ENCODE results near the gene TREX2. TPM values are rescaled to one million over a fixed set of nuclear protein-coding genes. Genes with fewer than 3 reads are reported as not detected.

Gene TREX2
- total and polyA plus RNA-seq, 10 of the 15 experiments (the other 5 are each of a cell fraction or from before 2014, with no cell fraction given): 0.09 to 0.97 (median 0.60) TPM; not detected in 3

DNA sequence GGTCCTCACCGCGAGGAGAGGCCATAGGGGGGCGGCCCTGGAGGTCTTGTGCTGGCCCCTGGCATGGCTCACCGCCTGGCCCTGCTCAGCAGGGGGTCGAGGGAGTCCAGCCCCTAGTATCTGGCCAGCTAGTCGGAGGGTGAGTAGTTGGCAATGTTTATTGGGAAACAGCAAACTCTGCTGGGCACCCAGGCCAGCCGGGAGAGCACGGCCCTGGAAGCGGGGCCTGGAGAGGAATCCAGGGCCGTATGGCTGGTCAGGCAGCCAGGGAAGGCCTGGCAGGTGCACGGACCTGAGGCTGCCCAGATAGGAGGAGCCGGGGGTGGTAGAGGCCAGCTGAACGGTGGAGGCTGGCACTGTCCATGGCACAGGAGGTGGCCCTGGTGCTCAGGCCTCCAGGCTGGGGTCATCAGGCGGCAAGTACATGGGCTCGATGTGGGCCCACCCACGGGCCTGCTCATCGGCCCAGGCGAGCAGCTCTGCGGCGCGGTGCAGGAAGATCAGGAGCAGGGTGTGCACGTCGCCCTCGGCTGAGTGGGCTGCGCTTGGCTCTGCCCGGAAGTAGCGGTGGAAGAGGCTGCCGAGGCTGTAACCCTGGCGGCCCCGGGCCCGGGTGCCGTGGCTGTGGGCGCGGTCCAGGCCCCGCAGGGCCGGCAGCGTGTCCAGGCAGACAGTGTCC lies 1.4 kb downstream of the TREX2 start (continued):
- TF ChIP-seq, protein P1, sequence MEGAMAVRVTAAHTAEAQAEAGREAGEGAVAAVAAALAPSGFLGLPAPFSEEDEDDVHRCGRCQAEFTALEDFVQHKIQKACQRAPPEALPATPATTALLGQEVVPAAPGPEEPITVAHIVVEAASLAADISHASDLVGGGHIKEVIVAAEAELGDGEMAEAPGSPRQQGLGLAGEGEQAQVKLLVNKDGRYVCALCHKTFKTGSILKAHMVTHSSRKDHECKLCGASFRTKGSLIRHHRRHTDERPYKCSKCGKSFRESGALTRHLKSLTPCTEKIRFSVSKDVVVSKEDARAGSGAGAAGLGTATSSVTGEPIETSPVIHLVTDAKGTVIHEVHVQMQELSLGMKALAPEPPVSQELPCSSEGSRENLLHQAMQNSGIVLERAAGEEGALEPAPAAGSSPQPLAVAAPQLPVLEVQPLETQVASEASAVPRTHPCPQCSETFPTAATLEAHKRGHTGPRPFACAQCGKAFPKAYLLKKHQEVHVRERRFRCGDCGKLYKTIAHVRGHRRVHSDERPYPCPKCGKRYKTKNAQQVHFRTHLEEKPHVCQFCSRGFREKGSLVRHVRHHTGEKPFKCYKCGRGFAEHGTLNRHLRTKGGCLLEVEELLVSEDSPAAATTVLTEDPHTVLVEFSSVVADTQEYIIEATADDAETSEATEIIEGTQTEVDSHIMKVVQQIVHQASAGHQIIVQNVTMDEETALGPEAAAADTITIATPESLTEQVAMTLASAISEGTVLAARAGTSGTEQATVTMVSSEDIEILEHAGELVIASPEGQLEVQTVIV (IDR thresholded peaks at IDR 0.05; ENCODE audit: borderline replicate concordance, partially characterized antibody): no peak
- no peak for TF ChIP-seq RUNX3 (IDR thresholded peaks at IDR 0.05; ENCODE audit: low read length)

DNA sequence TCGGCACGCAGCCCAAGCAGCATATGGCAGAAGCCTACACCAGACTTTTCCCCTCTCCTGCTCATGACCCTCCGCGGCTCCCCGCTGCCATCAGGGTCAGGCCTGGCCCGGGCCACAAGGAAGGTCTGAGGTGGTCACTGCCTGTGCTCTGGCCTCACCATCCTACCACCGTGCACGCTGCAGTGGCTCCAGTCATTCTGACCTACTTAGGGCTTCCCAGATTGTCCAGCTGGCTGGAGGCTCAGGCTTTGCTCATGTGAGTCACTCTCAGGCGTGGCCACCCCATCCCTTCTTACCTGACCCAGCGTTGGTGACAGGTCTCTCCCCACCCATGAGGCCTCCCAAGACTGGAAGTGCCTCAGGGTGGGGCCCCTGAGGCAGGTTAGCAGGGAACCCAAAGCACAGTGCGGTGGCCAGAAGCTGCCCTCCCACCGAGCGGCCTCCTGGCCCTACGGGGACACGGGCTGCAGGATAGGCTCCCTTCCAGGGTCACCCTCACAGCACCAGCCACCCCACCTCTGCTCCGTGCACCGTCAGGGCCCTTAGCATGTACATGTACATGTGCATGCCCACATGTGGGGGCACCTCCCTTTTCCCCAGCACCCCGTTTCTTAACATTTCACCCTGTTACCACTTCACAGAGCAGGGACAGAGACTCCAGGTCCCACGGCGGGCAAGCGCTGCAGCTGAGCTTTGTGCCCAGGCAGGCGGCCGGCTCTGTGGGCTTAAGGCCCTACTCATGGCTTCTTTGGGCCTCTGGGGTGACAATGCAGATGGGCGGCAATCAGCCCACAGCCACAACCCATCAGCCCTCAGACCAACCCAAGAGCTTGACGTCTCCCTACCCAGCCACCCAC lies 2.2 kb downstream of the TREX2 start:
- ChIA-PET SMC1A (ENCODE audit: uncharacterized antibody, unreplicated experiment) (no interaction called here), RAD21 (ENCODE audit: unreplicated experiment) (no interaction called here), POLR2A (no interaction called here), CTCF (no interaction called here)
- Histone ChIP-seq H3K9ac (ENCODE audit: control insufficient read depth, insufficient read depth, low read length) (no peak overlapping the region), H4K20me1 (ENCODE audit: control insufficient read depth, insufficient read depth) (no peaks in the 10 kb centered on the region), H3K4me1 (ENCODE audit: control insufficient read depth, insufficient read depth, low read length) (no peaks in the 10 kb centered on the region), H3K4me2 (ENCODE audit: control insufficient read depth, insufficient read depth) (no peak overlapping the region), H3K4me3 (no peak overlapping the region), H3K36me3 (ENCODE audit: control insufficient read depth in 2 of 2, insufficient read depth in 2 of 2, low read length in 1 of 2) (no peaks in the 10 kb centered on the region), H3K27me3 (replicated peaks in 1 of 2; ENCODE audit: control insufficient read depth in 2 of 2, insufficient read depth in 2 of 2, low read length in 1 of 2) (no peaks in the 10 kb centered on the region), H2AFZ (ENCODE audit: control insufficient read depth, low read depth, low read length) (no peak overlapping the region), H3K9me3 (replicated peaks; ENCODE audit: control insufficient read depth, insufficient read depth, low read length) (no peaks in the 10 kb centered on the region; the same call in 2 of the 3 replicates), H3K27ac (ENCODE audit: control insufficient read depth, insufficient read depth) (no peak overlapping the region), H3K79me2 (ENCODE audit: control insufficient read depth, insufficient read depth, low read length) (no peaks in the 10 kb centered on the region)
- intact Hi-C loops (cut with micrococcal nuclease; ENCODE audit: unreplicated experiment) (no loop called here), in situ Hi-C loops (cut with MboI) (no loop called here)
- no TSS peak for BruUV-seq (replicated peaks)
- 67% methylated on average over 25 of the region's 25 CpGs for WGBS (ENCODE audit: insufficient coverage, insufficient replicate concordance, low lambda C conversion rate, missing lambda C conversion rate)
- ATAC-seq (no peak), DNase-seq (ENCODE audit: low read depth, low spot score) (no peak), FAIRE-seq (no peak)
- no peak for TF ChIP-seq EGR1 (IDR thresholded peaks at IDR 0.05; ENCODE audit: borderline replicate concordance in 1 of 2, low read depth in 2 of 2, low read length in 2 of 2)
- no peak for TF ChIP-seq BCL11A (IDR thresholded peaks at IDR 0.05; ENCODE audit: low read depth, low read length)
- TF ChIP-seq, protein P2, sequence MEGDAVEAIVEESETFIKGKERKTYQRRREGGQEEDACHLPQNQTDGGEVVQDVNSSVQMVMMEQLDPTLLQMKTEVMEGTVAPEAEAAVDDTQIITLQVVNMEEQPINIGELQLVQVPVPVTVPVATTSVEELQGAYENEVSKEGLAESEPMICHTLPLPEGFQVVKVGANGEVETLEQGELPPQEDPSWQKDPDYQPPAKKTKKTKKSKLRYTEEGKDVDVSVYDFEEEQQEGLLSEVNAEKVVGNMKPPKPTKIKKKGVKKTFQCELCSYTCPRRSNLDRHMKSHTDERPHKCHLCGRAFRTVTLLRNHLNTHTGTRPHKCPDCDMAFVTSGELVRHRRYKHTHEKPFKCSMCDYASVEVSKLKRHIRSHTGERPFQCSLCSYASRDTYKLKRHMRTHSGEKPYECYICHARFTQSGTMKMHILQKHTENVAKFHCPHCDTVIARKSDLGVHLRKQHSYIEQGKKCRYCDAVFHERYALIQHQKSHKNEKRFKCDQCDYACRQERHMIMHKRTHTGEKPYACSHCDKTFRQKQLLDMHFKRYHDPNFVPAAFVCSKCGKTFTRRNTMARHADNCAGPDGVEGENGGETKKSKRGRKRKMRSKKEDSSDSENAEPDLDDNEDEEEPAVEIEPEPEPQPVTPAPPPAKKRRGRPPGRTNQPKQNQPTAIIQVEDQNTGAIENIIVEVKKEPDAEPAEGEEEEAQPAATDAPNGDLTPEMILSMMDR (IDR thresholded peaks at IDR 0.05 in 2 of 3, conservative IDR thresholded peaks at IDR 0.05 in 1 of 3; ENCODE audit: control insufficient read depth in 2 of 3, extremely low read depth in 1 of 3, insufficient read depth in 1 of 3, low read depth in 3 of 3, low read length in 3 of 3): no peak
- no peak for TF ChIP-seq FOXK2 (IDR thresholded peaks at IDR 0.05)
- no peak for TF ChIP-seq ZNF207 (IDR thresholded peaks at IDR 0.05; ENCODE audit: borderline replicate concordance)
